Measurements from ENCODE around the gene WDR82.

Gene WDR82

GRCh38 chr3:52205727-52206372 is 72.6 kb downstream of the WDR82 start:
- peaks cover 94% of the 10 kb centered on the region for H3K36me3 ChIP-seq (ENCODE audit: control insufficient read depth, insufficient read depth, low read length)
- no peaks in the 10 kb centered on the region for H3K4me1 ChIP-seq (ENCODE audit: control insufficient read depth, insufficient read depth, low read length)
- H3K9ac ChIP-seq (ENCODE audit: low read depth, low read length) = no peak overlapping the region
- no peak overlapping the region for H3K27ac ChIP-seq (ENCODE audit: low read depth, low read length)
- H3K27me3 ChIP-seq (ENCODE audit: control insufficient read depth, insufficient read depth, low read length) = no peaks in the 10 kb centered on the region
- no peak overlapping the region for H3K4me3 ChIP-seq (ENCODE audit: low read depth, low read length)
- H3K9me3 ChIP-seq (ENCODE audit: control insufficient read depth, insufficient read depth, low read length) = no peaks in the 10 kb centered on the region
